ENCODE measurements around the gene RUNX2. TPM values are rescaled to one million over a fixed set of nuclear protein-coding genes. Genes with fewer than 3 reads are reported as not detected.

RUNX2 gene
- total RNA-seq, 1 donor from 2014 or later, result 4.3 TPM

- DNase-seq (ENCODE audit: extremely low read depth, low read depth, low spot score), result no peak
Observed at GRCh38 chr6:45634231-45634630, 306.1 kb downstream of the RUNX2 start.

- no peak for DNase-seq (ENCODE audit: extremely low read depth, low read depth, low spot score)
Observed at GRCh38 chr6:45635284-45635867, 307.2 kb downstream of the RUNX2 start.

- DNase-seq (ENCODE audit: extremely low read depth, low read depth, low spot score), result no peak
Observed at GRCh38 chr6:45637056-45637455, 308.9 kb downstream of the RUNX2 start.

- DNase-seq (ENCODE audit: extremely low read depth, low read depth, low spot score), result no peak
Observed at GRCh38 chr6:45637611-45638257, 309.6 kb downstream of the RUNX2 start.

GRCh38 chr6:45640081-45640491 is 312.0 kb downstream of the RUNX2 start:
- no peak for DNase-seq (ENCODE audit: extremely low read depth, low read depth, low spot score)

GRCh38 chr6:45640811-45641210 is 312.7 kb downstream of the RUNX2 start:
- DNase-seq (ENCODE audit: extremely low read depth, low read depth, low spot score), result no peak

GRCh38 chr6:45642331-45643125 is 314.4 kb downstream of the RUNX2 start:
- DNase-seq (ENCODE audit: extremely low read depth, low read depth, low spot score), result no peak

GRCh38 chr6:45643126-45643525 is 315.0 kb downstream of the RUNX2 start:
- no peak for DNase-seq (ENCODE audit: extremely low read depth, low read depth, low spot score)

- DNase-seq (ENCODE audit: extremely low read depth, low read depth, low spot score), result no peak
Observed at GRCh38 chr6:45644720-45645119, 316.6 kb downstream of the RUNX2 start.

- DNase-seq (ENCODE audit: extremely low read depth, low read depth, low spot score), result no peak
Observed at GRCh38 chr6:45645302-45645701, 317.2 kb downstream of the RUNX2 start.

GRCh38 chr6:45647341-45648261 is 319.5 kb downstream of the RUNX2 start:
- no peak for DNase-seq (ENCODE audit: extremely low read depth, low read depth, low spot score)

- no peak for DNase-seq (ENCODE audit: extremely low read depth, low read depth, low spot score)
Observed at GRCh38 chr6:45648262-45648620, 320.1 kb downstream of the RUNX2 start.

GRCh38 chr6:45650524-45651135 is 322.5 kb downstream of the RUNX2 start:
- peak; percentile 81 for DNase-seq (ENCODE audit: extremely low read depth, low read depth, low spot score)

GRCh38 chr6:45651301-45651700 is 323.2 kb downstream of the RUNX2 start:
- DNase-seq (ENCODE audit: extremely low read depth, low read depth, low spot score), result no peak

GRCh38 chr6:45652416-45652815 is 324.3 kb downstream of the RUNX2 start:
- no peak for DNase-seq (ENCODE audit: extremely low read depth, low read depth, low spot score)

GRCh38 chr6:45653117-45653883 is 325.2 kb downstream of the RUNX2 start:
- DNase-seq (ENCODE audit: extremely low read depth, low read depth, low spot score), result no peak

GRCh38 chr6:45654673-45655072 is 326.5 kb downstream of the RUNX2 start:
- no peak for DNase-seq (ENCODE audit: extremely low read depth, low read depth, low spot score)

- DNase-seq (ENCODE audit: extremely low read depth, low read depth, low spot score), result no peak
Observed at GRCh38 chr6:45655745-45656476, 327.8 kb downstream of the RUNX2 start.

- no peak for DNase-seq (ENCODE audit: extremely low read depth, low read depth, low spot score)
Observed at GRCh38 chr6:45657226-45657625, 329.1 kb downstream of the RUNX2 start.
